Muscle layer of colon (tissue), 2 donors: ENCODE measurements around the gene GLRX.

Experiments used
- H3K27ac ChIP-seq: one replicate; pipeline ENCODE4 v1.7.0; 2013; ENCODE audit warnings: low read depth, mild to moderate bottlenecking, low read length, moderate library complexity
- H3K27me3 ChIP-seq, 2 donors: one replicate each; pipeline ENCODE4 v1.7.0; 2013; ENCODE audit warnings: low read length in 2 of 2, mild to moderate bottlenecking in 2 of 2; ENCODE audit not compliant: insufficient read depth in 2 of 2, control insufficient read depth in 1 of 2
- H3K36me3 ChIP-seq: one replicate; pipeline ENCODE4 v1.7.0; 2013; ENCODE audit warnings: mild to moderate bottlenecking, low read length; ENCODE audit not compliant: insufficient read depth
- H3K4me1 ChIP-seq: one replicate; pipeline ENCODE4 v1.7.0; 2013; ENCODE audit warnings: mild to moderate bottlenecking, low read length; ENCODE audit not compliant: insufficient read depth
- H3K4me3 ChIP-seq, 2 donors: one replicate each; pipeline ENCODE4 v1.7.0; 2013; ENCODE audit warnings: low read length in 2 of 2, low read depth in 1 of 2, mild to moderate bottlenecking in 1 of 2, moderate library complexity in 1 of 2
- H3K9ac ChIP-seq: one replicate; pipeline ENCODE4 v1.7.0; 2013; ENCODE audit warnings: low read length
- H3K9me3 ChIP-seq: one replicate; pipeline ENCODE4 v1.7.0; 2013; ENCODE audit warnings: mild to moderate bottlenecking, low read length
- donor health status: abdominal sarcoma.
- donor health status: Adenocarcinoma of cecum.

GLRX gene

DNA sequence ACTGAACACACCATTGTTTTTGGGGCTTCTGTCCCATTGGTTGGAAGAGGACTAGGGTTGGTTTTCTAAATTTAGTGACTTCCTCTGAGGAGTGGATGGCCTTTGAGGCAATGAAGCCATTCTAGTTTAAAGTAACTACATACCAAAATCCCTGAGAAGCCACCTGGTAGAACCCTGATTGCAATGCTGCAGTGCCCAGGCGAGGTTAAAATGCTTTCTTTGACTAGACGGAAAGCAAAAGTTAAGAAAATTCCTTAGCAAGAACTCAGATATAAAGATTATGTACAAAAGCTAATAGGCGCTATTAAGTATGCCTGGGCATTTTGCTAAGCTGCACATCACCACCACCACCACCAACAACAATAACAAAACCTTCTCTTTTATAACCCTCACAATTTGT lies 20.6 kb downstream of the GLRX start:
- peaks cover 6% of the 10 kb centered on the region for H3K4me1 ChIP-seq
- H3K27me3 ChIP-seq: no peaks in the 10 kb centered on the region
- H3K27ac ChIP-seq: no peak overlapping the region
- no peak overlapping the region for H3K4me3 ChIP-seq
- H3K9me3 ChIP-seq: no peaks in the 10 kb centered on the region
- H3K9ac ChIP-seq: no peak overlapping the region
- H3K36me3 ChIP-seq: peaks cover 4% of the 10 kb centered on the region

DNA sequence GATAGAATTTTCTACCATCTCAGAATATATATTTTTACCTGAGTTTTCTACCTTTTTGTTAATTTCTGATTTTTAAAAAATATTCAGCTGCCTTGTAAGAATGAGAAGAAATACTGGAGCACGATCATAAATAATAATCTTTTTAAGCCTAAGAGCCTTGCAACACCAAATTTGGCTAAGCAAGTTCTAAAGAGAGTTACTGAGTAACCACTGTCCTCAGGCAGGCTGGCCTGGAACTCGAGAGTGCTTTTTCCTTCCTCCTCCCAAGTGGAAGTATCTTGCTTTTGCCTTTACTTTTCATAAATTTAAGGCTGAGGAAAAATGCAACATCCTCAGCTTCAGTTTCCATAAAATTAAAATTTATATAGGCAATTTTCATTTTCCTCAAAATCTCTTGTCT lies 21.0 kb downstream of the GLRX start:
- no peak overlapping the region for H3K4me3 ChIP-seq
- no peaks in the 10 kb centered on the region for H3K27me3 ChIP-seq
- peaks cover 6% of the 10 kb centered on the region for H3K4me1 ChIP-seq
- H3K36me3 ChIP-seq: peaks cover 4% of the 10 kb centered on the region
- no peak overlapping the region for H3K9ac ChIP-seq
- no peaks in the 10 kb centered on the region for H3K9me3 ChIP-seq
- no peak overlapping the region for H3K27ac ChIP-seq

DNA sequence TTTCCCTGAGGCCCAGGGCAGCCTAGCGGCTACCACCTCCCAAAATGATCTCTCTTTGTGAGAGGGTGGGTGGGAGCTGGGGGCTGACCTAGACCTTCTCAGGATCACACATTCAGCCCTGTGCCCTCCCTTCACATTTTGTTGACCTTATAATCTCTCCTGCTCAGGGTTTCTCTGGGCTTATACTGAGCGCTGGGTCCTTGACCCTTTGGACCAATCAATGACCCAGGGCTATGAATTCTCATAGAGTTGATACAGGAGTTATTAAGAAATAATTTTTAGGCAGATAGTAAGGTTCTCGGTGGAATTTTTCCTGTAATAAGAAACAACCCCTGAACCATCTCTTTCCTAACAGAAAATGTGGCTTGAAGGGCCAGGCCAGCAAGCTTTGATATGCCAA lies 22.0 kb downstream of the GLRX start:
- peaks cover 4% of the 10 kb centered on the region for H3K36me3 ChIP-seq
- H3K27me3 ChIP-seq: no peaks in the 10 kb centered on the region
- H3K4me3 ChIP-seq: no peak overlapping the region
- H3K9me3 ChIP-seq: no peaks in the 10 kb centered on the region
- no peak overlapping the region for H3K9ac ChIP-seq
- peaks cover 6% of the 10 kb centered on the region for H3K4me1 ChIP-seq
- H3K27ac ChIP-seq: no peak overlapping the region

DNA sequence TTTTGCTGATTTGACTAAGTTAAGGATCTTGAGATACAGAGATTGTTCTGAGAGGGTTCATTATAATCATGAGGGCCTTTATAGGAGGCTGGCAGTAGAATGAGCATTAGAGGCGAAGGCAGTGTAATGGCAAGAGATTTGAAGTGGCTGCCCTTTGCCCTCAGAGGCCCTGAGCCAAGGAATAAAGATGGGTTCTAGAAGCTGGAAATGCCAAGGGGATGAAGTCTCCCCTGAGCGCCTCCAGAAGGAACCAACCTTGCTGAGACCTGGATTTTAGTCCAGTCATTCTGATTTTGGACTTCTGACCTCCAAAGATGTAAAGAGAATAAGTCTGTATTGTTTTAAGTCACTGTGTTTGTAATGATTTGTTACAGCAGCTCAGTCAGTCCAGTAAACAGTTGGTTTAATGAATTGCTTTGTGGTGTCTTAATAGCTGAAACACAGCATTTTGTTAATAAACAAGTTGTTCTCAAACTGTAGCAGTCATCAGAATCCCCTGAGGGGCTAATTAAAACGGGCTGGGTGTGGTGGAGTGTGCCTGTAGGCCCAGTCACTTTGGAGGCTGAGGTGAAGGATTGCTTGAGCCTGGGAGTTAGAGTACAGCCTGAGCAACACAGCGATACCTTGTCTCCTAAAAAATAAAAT lies 23.2 kb downstream of the GLRX start:
- H3K27me3 ChIP-seq: no peaks in the 10 kb centered on the region
- H3K27ac ChIP-seq: no peak overlapping the region
- no peak overlapping the region for H3K9ac ChIP-seq
- no peak overlapping the region for H3K4me3 ChIP-seq
- H3K9me3 ChIP-seq: no peaks in the 10 kb centered on the region
- peaks cover 6% of the 10 kb centered on the region for H3K4me1 ChIP-seq
- peaks cover 4% of the 10 kb centered on the region for H3K36me3 ChIP-seq

DNA sequence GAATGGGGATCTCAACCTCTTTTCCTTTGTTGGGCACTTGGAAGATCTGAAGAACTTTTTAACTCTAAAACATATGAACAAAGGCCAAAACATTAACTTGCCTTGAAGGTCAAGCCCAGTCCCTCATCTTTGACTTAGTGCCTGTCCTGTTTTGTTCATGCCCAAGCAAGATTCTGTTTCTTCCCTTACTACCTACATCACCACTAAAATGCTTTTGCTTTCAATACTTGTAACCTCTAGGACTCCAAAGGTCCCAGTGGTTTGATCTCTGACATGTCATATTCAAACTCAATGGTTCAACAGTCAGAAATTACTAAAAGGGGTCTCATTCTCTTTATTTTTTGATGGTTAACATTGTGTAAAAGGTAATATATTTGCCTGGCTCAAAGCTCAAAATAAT lies 24.0 kb downstream of the GLRX start:
- H3K27ac ChIP-seq: no peak overlapping the region
- H3K27me3 ChIP-seq: no peaks in the 10 kb centered on the region
- no peaks in the 10 kb centered on the region for H3K9me3 ChIP-seq
- peaks cover 10% of the 10 kb centered on the region for H3K36me3 ChIP-seq
- H3K4me3 ChIP-seq: no peak overlapping the region
- no peak overlapping the region for H3K9ac ChIP-seq
- peaks cover 6% of the 10 kb centered on the region for H3K4me1 ChIP-seq

DNA sequence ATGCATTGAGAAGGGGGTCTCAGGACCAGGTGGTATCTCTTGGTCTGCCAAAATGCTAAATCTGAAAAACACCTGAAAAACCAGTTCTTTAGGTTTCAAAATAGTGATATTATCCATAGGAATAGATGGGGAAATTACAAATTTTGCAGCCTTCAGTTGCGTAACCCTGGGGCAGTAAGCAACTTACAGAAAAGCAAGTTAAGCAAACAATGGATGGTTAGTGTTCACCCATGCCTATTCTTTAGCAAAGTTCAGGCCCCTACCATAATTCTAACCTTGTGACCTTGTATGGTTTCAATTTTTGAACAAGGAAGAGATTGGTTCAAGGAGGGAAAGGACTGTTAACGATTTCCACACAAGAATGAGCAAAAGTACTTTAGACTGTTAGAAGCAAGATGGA lies 24.5 kb downstream of the GLRX start:
- no peak overlapping the region for H3K4me3 ChIP-seq
- peaks cover 13% of the 10 kb centered on the region for H3K36me3 ChIP-seq
- peaks cover 6% of the 10 kb centered on the region for H3K4me1 ChIP-seq
- H3K27me3 ChIP-seq: no peaks in the 10 kb centered on the region
- no peak overlapping the region for H3K9ac ChIP-seq
- H3K9me3 ChIP-seq: no peaks in the 10 kb centered on the region
- no peak overlapping the region for H3K27ac ChIP-seq

DNA sequence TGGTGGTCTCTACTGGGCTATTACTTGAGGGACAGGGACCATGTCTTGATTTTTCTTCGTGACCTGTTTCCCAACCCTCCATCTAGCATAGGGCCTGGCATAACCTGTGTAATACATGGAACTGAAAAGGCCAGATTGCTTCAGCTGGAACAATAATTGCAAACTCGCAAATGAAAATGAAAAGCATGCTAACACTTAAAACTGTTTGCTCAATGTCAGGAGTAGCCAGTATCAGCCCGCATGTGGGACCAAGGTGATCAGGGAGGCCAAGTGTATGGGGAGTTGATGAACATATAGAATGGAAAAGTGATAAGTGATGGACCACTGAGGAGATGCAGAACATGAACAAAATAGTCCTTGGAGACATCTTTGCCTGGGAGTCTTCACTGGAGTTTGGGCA lies 25.2 kb downstream of the GLRX start:
- H3K36me3 ChIP-seq: peaks cover 13% of the 10 kb centered on the region
- H3K9me3 ChIP-seq: no peaks in the 10 kb centered on the region
- H3K4me1 ChIP-seq: peaks cover 6% of the 10 kb centered on the region
- no peaks in the 10 kb centered on the region for H3K27me3 ChIP-seq
- H3K27ac ChIP-seq: no peak overlapping the region
- H3K9ac ChIP-seq: no peak overlapping the region
- H3K4me3 ChIP-seq: no peak overlapping the region

DNA sequence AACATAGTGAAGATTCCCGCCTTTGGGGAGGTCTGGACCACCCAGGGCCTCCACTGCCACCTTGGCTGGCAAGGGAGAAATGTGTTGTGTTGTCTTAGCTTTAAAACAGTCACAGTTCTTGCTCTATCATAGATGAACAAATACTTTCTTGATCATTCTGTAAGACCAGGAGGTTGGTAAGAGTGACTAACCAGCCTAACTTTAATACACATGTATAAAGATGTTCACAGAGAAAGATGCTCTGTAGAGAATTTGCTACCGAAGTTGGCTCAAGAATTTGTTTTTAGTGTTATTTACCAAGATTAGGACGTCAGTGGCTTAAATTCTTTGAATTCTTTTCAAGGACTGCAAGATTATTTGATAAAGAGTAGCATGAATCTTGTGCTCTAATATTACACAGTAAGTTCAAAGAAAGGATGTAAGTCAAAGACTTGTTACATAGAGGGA lies 28.4 kb downstream of the GLRX start:
- Histone ChIP-seq H3K4me3 (no peak overlapping the region), H3K27me3 (no peaks in the 10 kb centered on the region), H3K9ac (no peak overlapping the region), H3K9me3 (no peaks in the 10 kb centered on the region), H3K27ac (no peak overlapping the region), H3K4me1 (no peaks in the 10 kb centered on the region), H3K36me3 (peaks cover 23% of the 10 kb centered on the region)

DNA sequence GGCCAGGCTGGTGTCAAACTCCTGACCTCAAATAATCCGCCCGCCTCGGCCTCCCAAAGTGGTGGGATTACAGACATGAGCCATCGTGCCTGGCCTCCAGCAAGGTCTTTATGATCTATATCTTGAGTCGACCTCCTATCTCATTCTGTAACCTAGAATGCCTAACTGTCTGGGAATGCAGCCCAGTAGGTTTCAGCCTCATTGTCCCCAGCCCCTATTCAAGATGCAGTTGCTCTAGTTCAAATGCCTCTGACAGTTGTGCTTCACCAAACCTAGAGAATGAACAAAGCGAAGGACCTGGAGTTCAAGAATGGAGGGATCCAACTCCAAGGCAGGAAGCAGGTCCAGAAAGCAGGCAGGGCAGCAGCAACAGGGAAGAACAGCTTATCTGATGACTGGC lies 30.8 kb downstream of the GLRX start:
- no peaks in the 10 kb centered on the region for H3K4me1 ChIP-seq
- H3K36me3 ChIP-seq: peaks cover 27% of the 10 kb centered on the region
- no peaks in the 10 kb centered on the region for H3K27me3 ChIP-seq
- H3K9ac ChIP-seq: no peak overlapping the region
- no peaks in the 10 kb centered on the region for H3K9me3 ChIP-seq
- H3K27ac ChIP-seq: no peak overlapping the region
- no peak overlapping the region for H3K4me3 ChIP-seq

DNA sequence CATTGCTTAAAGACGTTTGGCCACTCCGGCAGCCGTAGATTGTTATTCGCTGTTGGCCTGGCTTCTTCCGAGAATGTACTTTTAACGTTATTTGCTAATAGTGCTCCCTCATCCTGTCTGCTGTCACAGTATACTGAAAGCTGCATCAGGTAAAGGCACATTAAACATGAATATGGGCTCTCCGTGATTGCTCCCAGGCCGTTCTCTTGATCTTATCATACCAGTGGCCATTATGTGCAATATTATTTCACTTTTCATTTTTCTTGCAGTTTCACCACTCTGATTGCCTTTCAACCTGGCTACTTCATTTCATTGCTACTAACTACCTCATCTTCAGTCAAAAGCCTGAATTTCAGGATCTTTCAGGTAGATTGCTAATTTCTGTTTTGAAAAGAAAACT lies 34.0 kb downstream of the GLRX start:
- Histone ChIP-seq H3K9ac (no peak overlapping the region), H3K4me1 (no peaks in the 10 kb centered on the region), H3K27ac (no peak overlapping the region), H3K4me3 (no peak overlapping the region), H3K36me3 (peaks cover 37% of the 10 kb centered on the region), H3K27me3 (no peaks in the 10 kb centered on the region), H3K9me3 (no peaks in the 10 kb centered on the region)

DNA sequence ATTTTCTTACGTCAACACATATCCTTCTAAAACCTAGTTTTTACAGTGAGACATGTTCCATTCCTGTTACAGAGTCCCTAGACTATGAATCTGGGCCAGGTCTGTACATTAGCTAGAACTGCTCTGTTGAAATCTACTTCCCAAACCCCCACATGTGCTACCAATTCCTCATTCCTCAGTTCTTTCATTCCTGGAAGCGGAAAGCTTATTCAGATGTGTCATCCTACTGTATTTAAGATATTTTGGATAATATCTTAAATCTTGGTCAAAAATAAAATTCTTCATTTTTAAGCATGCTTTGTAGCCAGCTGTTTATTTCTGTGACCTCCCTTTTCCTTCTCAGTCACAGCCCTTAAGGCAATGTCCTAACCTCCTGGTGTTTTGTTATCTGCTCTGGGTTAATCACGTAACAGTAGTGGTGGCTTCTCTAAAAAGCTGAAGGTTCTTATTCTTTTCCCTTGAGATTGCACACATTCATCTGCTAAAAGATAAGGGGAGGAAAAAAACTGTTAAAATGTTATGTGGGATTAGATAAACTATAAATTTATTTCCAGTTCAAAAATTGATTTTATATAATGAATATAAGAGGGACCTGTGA lies 35.6 kb downstream of the GLRX start:
- Histone ChIP-seq H3K27ac (no peak overlapping the region), H3K9me3 (no peaks in the 10 kb centered on the region), H3K27me3 (no peaks in the 10 kb centered on the region), H3K4me1 (no peaks in the 10 kb centered on the region), H3K36me3 (peaks cover 35% of the 10 kb centered on the region), H3K9ac (no peak overlapping the region), H3K4me3 (no peak overlapping the region)
